Measurements from ENCODE around the gene PRDX2. TPM values are rescaled to one million over a fixed set of nuclear protein-coding genes. Genes with fewer than 3 reads are reported as not detected.
A peak's percentile ranks its signal among the peaks of the same experiment; 100 is the strongest.

Gene PRDX2
- total and polyA plus RNA-seq, 2 experiments from 2014 or later = 497 to 581 TPM

DNA sequence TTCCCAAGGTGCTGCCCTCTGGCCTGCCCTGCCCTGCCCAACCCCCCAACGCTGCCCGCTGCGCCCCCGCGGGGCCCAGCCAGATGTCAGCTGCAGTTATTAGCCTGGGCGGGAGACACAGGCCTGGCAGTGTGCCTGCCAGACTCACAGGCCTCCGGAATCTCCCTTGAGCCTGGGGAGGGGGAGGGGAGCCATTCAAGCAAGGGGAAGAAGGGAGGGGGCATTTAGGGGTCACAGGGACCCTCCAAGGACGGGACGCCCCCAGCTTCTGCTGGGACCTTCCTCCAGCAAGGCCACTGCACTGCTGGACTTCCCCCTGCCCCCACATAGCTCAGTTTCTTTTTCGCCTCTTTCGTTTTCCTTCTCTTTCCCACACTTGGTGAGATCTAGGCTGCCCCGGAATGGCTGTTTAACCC lies 12.9 kb downstream of the PRDX2 start:
- Histone ChIP-seq H3K9me3 (ENCODE audit: low read depth) (no peaks in the 10 kb centered on the region), H3K4me3 (no peak overlapping the region), H2AFZ (no peak overlapping the region), H4K20me1 (ENCODE audit: insufficient read depth, poor library complexity, severe bottlenecking) (peaks cover 10% of the 10 kb centered on the region), H3K9me2 (replicated peaks; ENCODE audit: insufficient read depth) (no peaks in the 10 kb centered on the region), H3K36me3 (replicated peaks; ENCODE audit: insufficient read depth, low read depth) (no peaks in the 10 kb centered on the region), H3K27me3 (no peaks in the 10 kb centered on the region), H3K4me1 (ENCODE audit: insufficient read depth) (peaks cover 61% of the 10 kb centered on the region), H3K4me2 (peak overlapping the region; percentile 84), H3K27ac (peak overlapping the region; percentile 99), H3K79me2 (peaks cover 18% of the 10 kb centered on the region)
- TF ChIP-seq, protein P1, sequence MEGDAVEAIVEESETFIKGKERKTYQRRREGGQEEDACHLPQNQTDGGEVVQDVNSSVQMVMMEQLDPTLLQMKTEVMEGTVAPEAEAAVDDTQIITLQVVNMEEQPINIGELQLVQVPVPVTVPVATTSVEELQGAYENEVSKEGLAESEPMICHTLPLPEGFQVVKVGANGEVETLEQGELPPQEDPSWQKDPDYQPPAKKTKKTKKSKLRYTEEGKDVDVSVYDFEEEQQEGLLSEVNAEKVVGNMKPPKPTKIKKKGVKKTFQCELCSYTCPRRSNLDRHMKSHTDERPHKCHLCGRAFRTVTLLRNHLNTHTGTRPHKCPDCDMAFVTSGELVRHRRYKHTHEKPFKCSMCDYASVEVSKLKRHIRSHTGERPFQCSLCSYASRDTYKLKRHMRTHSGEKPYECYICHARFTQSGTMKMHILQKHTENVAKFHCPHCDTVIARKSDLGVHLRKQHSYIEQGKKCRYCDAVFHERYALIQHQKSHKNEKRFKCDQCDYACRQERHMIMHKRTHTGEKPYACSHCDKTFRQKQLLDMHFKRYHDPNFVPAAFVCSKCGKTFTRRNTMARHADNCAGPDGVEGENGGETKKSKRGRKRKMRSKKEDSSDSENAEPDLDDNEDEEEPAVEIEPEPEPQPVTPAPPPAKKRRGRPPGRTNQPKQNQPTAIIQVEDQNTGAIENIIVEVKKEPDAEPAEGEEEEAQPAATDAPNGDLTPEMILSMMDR (IDR thresholded peaks at IDR 0.05; ENCODE audit: poor library complexity) = no peak
- no peak for TF ChIP-seq EZH2 (IDR thresholded peaks at IDR 0.05; ENCODE audit: borderline replicate concordance)
- no peak for TF ChIP-seq EZH2phosphoT487 (IDR thresholded peaks at IDR 0.05; ENCODE audit: low read depth, severe bottlenecking, unreplicated experiment)
- peak; percentile 91 for DNase-seq (ENCODE audit: low spot score)
- 36% methylated on average over 3 of the region's 12 CpGs for WGBS (ENCODE audit: low lambda C conversion rate, missing lambda C conversion rate)

- TF ChIP-seq EZH2phosphoT487 (IDR thresholded peaks at IDR 0.05; ENCODE audit: low read depth, severe bottlenecking, unreplicated experiment) (no peak), EZH2 (IDR thresholded peaks at IDR 0.05; ENCODE audit: borderline replicate concordance) (no peak)
- TF ChIP-seq, protein P1 (IDR thresholded peaks at IDR 0.05; ENCODE audit: poor library complexity) = no peak
- Histone ChIP-seq H2AFZ (no peak overlapping the region), H3K9me2 (replicated peaks; ENCODE audit: insufficient read depth) (no peaks in the 10 kb centered on the region), H3K4me1 (ENCODE audit: insufficient read depth) (peaks cover 66% of the 10 kb centered on the region), H3K79me2 (peaks cover 17% of the 10 kb centered on the region), H4K20me1 (ENCODE audit: insufficient read depth, poor library complexity, severe bottlenecking) (peaks cover 10% of the 10 kb centered on the region), H3K4me3 (no peak overlapping the region), H3K27me3 (no peaks in the 10 kb centered on the region), H3K36me3 (replicated peaks; ENCODE audit: insufficient read depth, low read depth) (no peaks in the 10 kb centered on the region), H3K4me2 (peak overlapping the region; percentile 84), H3K27ac (peak overlapping the region; percentile 99), H3K9me3 (ENCODE audit: low read depth) (no peaks in the 10 kb centered on the region)
- no peak for DNase-seq (ENCODE audit: low spot score)
- 69% methylated on average over 4 of the region's 4 CpGs for WGBS (ENCODE audit: low lambda C conversion rate, missing lambda C conversion rate)
Observed at GRCh38 chr19:12788042-12788681, 13.4 kb downstream of the PRDX2 start.

- no peak for DNase-seq (ENCODE audit: low spot score)
- TF ChIP-seq, protein P1 (IDR thresholded peaks at IDR 0.05; ENCODE audit: poor library complexity) = no peak
- Histone ChIP-seq H3K27ac (peak overlapping the region; percentile 99), H3K79me2 (peaks cover 10% of the 10 kb centered on the region), H2AFZ (no peak overlapping the region), H3K9me3 (ENCODE audit: low read depth) (no peaks in the 10 kb centered on the region), H3K4me3 (no peak overlapping the region), H4K20me1 (ENCODE audit: insufficient read depth, poor library complexity, severe bottlenecking) (peaks cover 3% of the 10 kb centered on the region), H3K9me2 (replicated peaks; ENCODE audit: insufficient read depth) (no peaks in the 10 kb centered on the region), H3K4me2 (peak overlapping the region; percentile 84), H3K27me3 (no peaks in the 10 kb centered on the region), H3K36me3 (replicated peaks; ENCODE audit: insufficient read depth, low read depth) (no peaks in the 10 kb centered on the region), H3K4me1 (ENCODE audit: insufficient read depth) (peaks cover 70% of the 10 kb centered on the region)
- 88% methylated on average over 10 of the region's 10 CpGs for WGBS (ENCODE audit: low lambda C conversion rate, missing lambda C conversion rate)
Observed at GRCh38 chr19:12787458-12787857, 14.1 kb downstream of the PRDX2 start.

Data from hepatocyte (in vitro differentiated cells).